Retinal pigment epithelial cell (primary cell): ENCODE measurements around the gene MADD.
A peak's percentile ranks its signal among the peaks of the same experiment; 100 is the strongest.

Experiments used
- DNase-seq: peaks from one replicate; pipeline ENCODE4 v3.0.0-alpha.2; 2010; ENCODE audit warnings: low read depth
- H3K4me3 ChIP-seq: 2 replicates; pipeline ENCODE4 v1.5.1; 2011; ENCODE audit warnings: mild to moderate bottlenecking, low read length, control low read depth, moderate library complexity
- CTCF ChIP-seq: conservative IDR thresholded peaks from 2 replicates; pipeline ENCODE4 v1.5.1; 2011; ENCODE audit warnings: low read depth, low read length, control low read depth, inconsistent platforms

The MADD gene

GRCh38 chr11:47258317-47258902, 11.5 kb upstream of the MADD start:
- no peak for TF ChIP-seq CTCF
- DNase-seq: no peak
- no peak overlapping the region for H3K4me3 ChIP-seq

- H3K4me3 ChIP-seq: no peak overlapping the region
- TF ChIP-seq CTCF: peak; percentile 88
- DNase-seq: no peak
These were observed 10.5 kb upstream of the MADD start for GRCh38 chr11:47259232-47259977.

DNA sequence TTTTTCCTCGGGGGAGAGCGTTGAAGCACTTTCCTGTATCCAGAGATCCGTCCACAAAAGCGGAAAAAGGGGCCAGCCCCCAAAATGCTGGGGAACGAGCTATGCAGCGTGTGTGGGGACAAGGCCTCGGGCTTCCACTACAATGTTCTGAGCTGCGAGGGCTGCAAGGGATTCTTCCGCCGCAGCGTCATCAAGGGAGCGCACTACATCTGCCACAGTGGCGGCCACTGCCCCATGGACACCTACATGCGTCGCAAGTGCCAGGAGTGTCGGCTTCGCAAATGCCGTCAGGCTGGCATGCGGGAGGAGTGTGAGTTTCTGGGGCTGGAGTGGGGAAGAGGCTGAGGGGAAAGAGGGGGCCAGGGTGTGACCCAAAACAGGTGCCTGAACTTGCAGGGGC, 9.6 kb upstream of the MADD start:
- H3K4me3 ChIP-seq: no peak overlapping the region
- TF ChIP-seq CTCF: no peak
- DNase-seq: no peak

DNA sequence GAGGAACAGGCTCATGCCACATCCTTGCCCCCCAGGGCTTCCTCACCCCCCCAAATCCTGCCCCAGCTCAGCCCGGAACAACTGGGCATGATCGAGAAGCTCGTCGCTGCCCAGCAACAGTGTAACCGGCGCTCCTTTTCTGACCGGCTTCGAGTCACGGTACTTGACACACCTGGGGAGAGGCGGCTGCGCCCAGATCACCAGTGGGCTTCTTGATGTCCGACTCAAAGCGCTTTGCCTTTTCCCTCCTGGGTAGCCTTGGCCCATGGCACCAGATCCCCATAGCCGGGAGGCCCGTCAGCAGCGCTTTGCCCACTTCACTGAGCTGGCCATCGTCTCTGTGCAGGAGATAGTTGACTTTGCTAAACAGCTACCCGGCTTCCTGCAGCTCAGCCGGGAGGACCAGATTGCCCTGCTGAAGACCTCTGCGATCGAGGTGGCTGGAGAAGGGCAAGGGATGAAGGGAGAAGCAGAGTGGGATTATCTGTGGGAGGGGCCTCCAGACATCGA, 8.6 kb upstream of the MADD start:
- TF ChIP-seq CTCF: no peak
- H3K4me3 ChIP-seq: no peak overlapping the region
- no peak for DNase-seq

GRCh38 chr11:47264119-47264518, 5.8 kb upstream of the MADD start:
- TF ChIP-seq CTCF: no peak
- H3K4me3 ChIP-seq: no peak overlapping the region
- no peak for DNase-seq

DNA sequence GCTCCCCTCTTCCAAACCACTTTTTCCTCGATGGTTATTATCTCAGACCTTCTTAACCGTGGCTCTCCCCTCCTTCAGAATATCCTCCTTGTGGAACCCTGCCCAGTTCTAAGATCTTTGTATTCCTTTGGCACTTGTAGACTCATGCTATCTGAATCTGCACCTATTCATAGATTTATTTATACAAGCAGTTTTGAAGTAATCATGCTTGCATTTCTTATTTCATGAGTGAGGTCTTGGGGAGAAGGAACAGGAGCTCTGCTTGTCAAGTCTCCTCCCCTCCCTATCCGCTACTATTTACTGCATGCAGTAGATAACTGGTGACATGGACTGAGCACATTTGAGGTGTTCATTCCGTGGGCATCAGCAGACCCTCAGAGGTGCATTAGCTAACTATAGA, 5.4 kb upstream of the MADD start:
- H3K4me3 ChIP-seq: no peak overlapping the region
- no peak for DNase-seq
- no peak for TF ChIP-seq CTCF

- no peak for TF ChIP-seq CTCF
- H3K4me3 ChIP-seq: no peak overlapping the region
- DNase-seq: no peak
These were observed 2.1 kb upstream of the MADD start for GRCh38 chr11:47267876-47268275.
